Effector memory CD4-positive, alpha-beta T cell (primary cell): ENCODE measurements around the gene PIK3C3.

Source experiments
- DNase-seq, 3 donors: peaks; one replicate each; pipeline ENCODE4 v3.0.0-alpha.2; 2020
- H3K27ac ChIP-seq: 2 replicates; pipeline ENCODE4 v1.7.0; 2013; ENCODE audit warnings: mild to moderate bottlenecking, low read length, moderate library complexity; ENCODE audit not compliant: insufficient read depth, poor library complexity, severe bottlenecking
- H3K27me3 ChIP-seq: replicated peaks from 2 replicates; pipeline ENCODE4 v1.7.0; 2013; ENCODE audit warnings: mild to moderate bottlenecking, low read length; ENCODE audit not compliant: insufficient read depth, control insufficient read depth, poor library complexity, severe bottlenecking
- H3K36me3 ChIP-seq: 2 replicates; pipeline ENCODE4 v1.7.0; 2013; ENCODE audit warnings: mild to moderate bottlenecking, low read length, moderate library complexity; ENCODE audit not compliant: control insufficient read depth, insufficient read depth
- H3K4me1 ChIP-seq: 2 replicates; pipeline ENCODE4 v1.7.0; 2013; ENCODE audit warnings: low read length, mild to moderate bottlenecking; ENCODE audit not compliant: control insufficient read depth, insufficient read depth, poor library complexity, severe bottlenecking
- H3K4me3 ChIP-seq: 2 replicates; pipeline ENCODE4 v1.7.0; 2013; ENCODE audit warnings: low read length, low read depth, mild to moderate bottlenecking; ENCODE audit not compliant: insufficient read depth, poor library complexity, severe bottlenecking
- H3K9me3 ChIP-seq: 2 replicates; pipeline ENCODE4 v1.7.0; 2013; ENCODE audit warnings: mild to moderate bottlenecking, low read length, moderate library complexity; ENCODE audit not compliant: control insufficient read depth

PIK3C3 gene

DNA sequence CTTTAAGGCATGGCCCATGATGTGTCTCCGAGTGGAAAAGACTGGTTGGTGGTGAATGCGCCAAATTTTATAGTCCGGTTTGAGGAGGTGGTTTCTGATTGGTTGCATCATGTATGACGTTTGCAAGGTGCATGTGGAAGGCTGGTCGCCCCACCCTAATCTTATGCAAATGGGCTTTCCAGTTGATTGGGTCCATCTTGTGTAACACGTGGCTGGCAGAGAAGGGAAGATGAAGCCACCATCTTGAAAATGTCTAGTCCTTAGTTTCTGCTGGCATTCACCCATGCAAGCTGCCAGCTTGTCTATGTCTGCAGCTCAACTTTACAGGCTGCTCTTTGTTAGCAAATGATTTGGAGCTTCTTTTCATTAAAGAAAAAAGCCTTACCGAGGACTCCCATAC, 132.2 kb downstream of the PIK3C3 start:
- Histone ChIP-seq H3K27ac (no peak overlapping the region), H3K4me1 (no peaks in the 10 kb centered on the region), H3K27me3 (no peaks in the 10 kb centered on the region), H3K36me3 (no peaks in the 10 kb centered on the region), H3K9me3 (no peaks in the 10 kb centered on the region), H3K4me3 (no peak overlapping the region)
- DNase-seq = no peak

GRCh38 chr18:42087876-42088275, 132.8 kb downstream of the PIK3C3 start:
- H3K4me3 ChIP-seq = no peak overlapping the region
- H3K36me3 ChIP-seq = no peaks in the 10 kb centered on the region
- no peak overlapping the region for H3K27ac ChIP-seq
- no peaks in the 10 kb centered on the region for H3K27me3 ChIP-seq
- no peaks in the 10 kb centered on the region for H3K9me3 ChIP-seq
- DNase-seq = no peak
- no peaks in the 10 kb centered on the region for H3K4me1 ChIP-seq

- Histone ChIP-seq H3K27ac (no peak overlapping the region), H3K4me3 (no peak overlapping the region), H3K4me1 (no peaks in the 10 kb centered on the region), H3K27me3 (no peaks in the 10 kb centered on the region), H3K9me3 (no peaks in the 10 kb centered on the region), H3K36me3 (no peaks in the 10 kb centered on the region)
- no peak for DNase-seq
Observed at GRCh38 chr18:42092848-42093247, 137.8 kb downstream of the PIK3C3 start.

DNA sequence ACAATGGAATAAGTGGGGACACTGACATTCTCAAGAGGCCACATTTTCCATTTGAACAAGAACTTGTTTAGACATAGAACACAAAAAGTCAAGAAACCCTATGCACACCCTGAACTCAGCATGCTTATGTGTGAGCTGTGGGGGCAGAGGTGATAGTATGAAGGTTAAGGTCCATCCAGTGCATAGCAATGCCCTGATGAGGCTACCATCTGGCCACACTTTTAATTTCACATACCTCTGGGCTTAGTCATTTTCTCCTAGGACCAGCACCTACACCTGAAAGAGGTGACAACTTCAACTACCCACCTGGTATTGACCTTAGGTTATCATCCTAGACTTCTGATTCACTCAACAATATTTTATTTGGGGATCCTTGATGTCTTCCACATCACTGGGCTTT, 139.8 kb downstream of the PIK3C3 start:
- no peaks in the 10 kb centered on the region for H3K9me3 ChIP-seq
- no peak for DNase-seq
- H3K4me1 ChIP-seq = no peaks in the 10 kb centered on the region
- no peaks in the 10 kb centered on the region for H3K27me3 ChIP-seq
- no peak overlapping the region for H3K4me3 ChIP-seq
- no peaks in the 10 kb centered on the region for H3K36me3 ChIP-seq
- no peak overlapping the region for H3K27ac ChIP-seq

DNA sequence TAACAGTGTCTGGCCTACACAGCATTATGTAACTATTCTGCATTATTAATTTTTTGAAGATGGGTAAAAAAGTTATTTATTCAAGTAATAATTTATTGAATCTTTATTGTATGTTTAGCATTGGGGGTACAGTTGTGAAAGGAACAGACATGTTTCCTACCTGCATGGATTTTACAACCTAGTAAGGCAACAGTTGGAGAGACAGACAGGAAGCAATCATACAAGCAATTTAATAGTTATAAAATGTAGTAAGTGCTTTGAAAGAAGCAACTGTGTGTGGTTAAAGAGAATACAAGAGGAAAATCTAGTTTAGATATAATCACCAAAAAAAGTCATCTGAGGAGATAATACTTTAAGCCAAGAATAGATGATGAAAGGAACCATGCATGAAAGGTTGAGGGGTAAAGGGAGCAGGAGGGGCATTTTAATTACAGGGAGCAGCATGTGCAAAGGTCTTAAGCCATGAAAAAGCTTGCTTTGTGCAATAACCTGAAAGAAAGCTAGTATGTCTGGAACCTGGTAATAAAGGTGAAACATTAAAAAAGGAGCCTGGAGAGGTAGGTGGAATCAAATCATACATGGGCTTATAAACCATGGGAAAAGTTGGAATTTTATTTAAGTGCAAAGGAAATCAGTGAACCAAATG, 140.8 kb downstream of the PIK3C3 start:
- H3K4me1 ChIP-seq = no peaks in the 10 kb centered on the region
- H3K27ac ChIP-seq = no peak overlapping the region
- H3K9me3 ChIP-seq = no peaks in the 10 kb centered on the region
- H3K4me3 ChIP-seq = no peak overlapping the region
- no peak for DNase-seq
- no peaks in the 10 kb centered on the region for H3K36me3 ChIP-seq
- H3K27me3 ChIP-seq = no peaks in the 10 kb centered on the region

- Histone ChIP-seq H3K27me3 (no peaks in the 10 kb centered on the region), H3K36me3 (no peaks in the 10 kb centered on the region), H3K27ac (no peak overlapping the region), H3K4me1 (no peaks in the 10 kb centered on the region), H3K4me3 (no peak overlapping the region), H3K9me3 (no peaks in the 10 kb centered on the region)
- DNase-seq = no peak
Observed at GRCh38 chr18:42100248-42100647, 145.2 kb downstream of the PIK3C3 start.

DNA sequence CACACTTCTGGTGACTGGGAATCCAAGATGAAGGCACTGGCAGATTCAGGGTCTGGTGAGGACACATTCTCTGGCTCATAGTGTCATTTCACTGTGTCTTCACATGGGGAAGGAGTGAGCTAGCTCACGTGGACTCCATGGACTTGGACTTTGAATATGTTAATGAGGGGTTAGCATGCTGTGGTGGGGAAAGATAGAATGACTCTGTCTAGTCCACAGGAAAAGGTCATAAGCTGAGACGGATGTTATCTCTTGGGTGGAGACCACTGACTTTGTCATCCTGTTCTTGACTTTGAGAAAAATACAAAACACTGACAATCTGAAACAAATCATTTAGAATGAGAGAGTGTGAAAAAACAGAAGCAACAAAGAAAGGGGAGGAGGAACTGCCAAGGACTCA, 145.9 kb downstream of the PIK3C3 start:
- Histone ChIP-seq H3K4me1 (no peaks in the 10 kb centered on the region), H3K9me3 (no peaks in the 10 kb centered on the region), H3K36me3 (no peaks in the 10 kb centered on the region), H3K27ac (no peak overlapping the region), H3K27me3 (no peaks in the 10 kb centered on the region), H3K4me3 (no peak overlapping the region)
- no peak for DNase-seq

DNA sequence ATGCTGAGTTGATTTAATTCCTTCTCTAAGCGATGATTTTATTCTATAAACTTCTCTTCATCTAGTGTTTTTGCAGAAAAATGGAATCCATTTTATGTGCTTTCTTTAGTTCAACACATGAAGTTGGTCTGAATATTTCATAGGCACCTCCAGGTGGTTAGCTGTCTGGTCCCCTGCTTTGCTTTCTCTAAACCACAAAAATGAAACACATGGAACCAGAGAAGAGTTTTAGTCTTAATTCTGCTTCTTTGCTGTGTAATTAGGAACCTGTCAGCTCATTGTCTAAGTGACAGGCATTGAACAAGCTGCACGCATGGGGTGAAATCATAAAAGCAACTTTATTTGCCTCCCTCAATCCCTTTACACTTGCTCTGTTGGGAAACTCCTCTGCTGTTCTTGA, 150.4 kb downstream of the PIK3C3 start:
- H3K36me3 ChIP-seq = no peaks in the 10 kb centered on the region
- DNase-seq = no peak
- no peaks in the 10 kb centered on the region for H3K27me3 ChIP-seq
- no peaks in the 10 kb centered on the region for H3K4me1 ChIP-seq
- no peaks in the 10 kb centered on the region for H3K9me3 ChIP-seq
- H3K27ac ChIP-seq = no peak overlapping the region
- no peak overlapping the region for H3K4me3 ChIP-seq

- Histone ChIP-seq H3K27me3 (no peaks in the 10 kb centered on the region), H3K9me3 (no peaks in the 10 kb centered on the region), H3K27ac (no peak overlapping the region), H3K36me3 (no peaks in the 10 kb centered on the region), H3K4me3 (no peak overlapping the region), H3K4me1 (no peaks in the 10 kb centered on the region)
- no peak for DNase-seq
Observed at GRCh38 chr18:42106784-42107183, 151.8 kb downstream of the PIK3C3 start.

GRCh38 chr18:42107287-42107686, 152.3 kb downstream of the PIK3C3 start:
- no peak overlapping the region for H3K27ac ChIP-seq
- H3K4me3 ChIP-seq = no peak overlapping the region

More at GRCh38 chr18:42107287-42107686, 152.3 kb downstream of the PIK3C3 start:
- Histone ChIP-seq H3K27me3 (no peaks in the 10 kb centered on the region), H3K9me3 (no peaks in the 10 kb centered on the region), H3K4me1 (no peaks in the 10 kb centered on the region), H3K36me3 (no peaks in the 10 kb centered on the region)
- no peak for DNase-seq
